ENCODE results near the gene RPTOR. TPM values are rescaled to one million over a fixed set of nuclear protein-coding genes. Genes with fewer than 3 reads are reported as not detected.

The RPTOR gene
- total RNA-seq, 2 experiments from 2014 or later, result 48.7 to 58.2 TPM

- no peak overlapping the region for H3K4me3 Mint-ChIP-seq
- ChIA-PET POLR2A (no interaction called here), CTCF (interaction anchor here (2.0 to 4.1 kb wide), 2 partner anchors 12 to 16 kb away, joined by 8 to 20 read pairs; no protein-coding TSS in a partner anchor)
- H3K9me3 Mint-ChIP-seq, result no peaks in the 10 kb centered on the region
- peak overlapping the region; percentile 67 for H3K27ac Mint-ChIP-seq
- no peaks in the 10 kb centered on the region for H3K27me3 Mint-ChIP-seq
- peaks cover 90% of the 10 kb centered on the region for H3K4me1 Mint-ChIP-seq
- H3K36me3 Mint-ChIP-seq (ENCODE audit: low read depth), result peaks cover 53% of the 10 kb centered on the region
- no peak for DNase-seq
Measured at GRCh38 chr17:80778716-80779115, 234.1 kb downstream of the RPTOR start.

DNA sequence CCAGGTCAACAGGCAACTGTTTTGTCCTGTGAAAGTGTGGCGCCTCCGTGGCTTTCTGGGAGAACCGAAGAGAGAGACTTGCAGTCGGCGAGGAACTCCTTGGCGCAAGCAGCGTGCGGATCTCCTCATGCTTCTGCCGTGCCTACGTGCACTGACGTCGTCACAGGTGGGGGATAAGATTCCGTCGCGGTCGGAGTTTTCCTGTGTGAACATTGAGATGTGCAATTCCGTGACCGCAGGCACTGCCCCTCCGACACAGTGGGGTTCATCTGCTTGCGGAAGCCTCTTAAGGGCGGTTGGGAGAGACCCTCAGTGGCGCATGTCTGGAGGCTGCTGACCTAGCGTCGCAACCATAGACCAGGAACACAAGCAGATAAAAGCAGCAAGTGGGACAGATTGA lies 234.7 kb downstream of the RPTOR start:
- Mint-ChIP-seq H3K4me3 (no peak overlapping the region), H3K27me3 (no peaks in the 10 kb centered on the region), H3K9me3 (no peaks in the 10 kb centered on the region), H3K36me3 (ENCODE audit: low read depth) (peaks cover 55% of the 10 kb centered on the region), H3K27ac (peak overlapping the region; percentile 67), H3K4me1 (peaks cover 89% of the 10 kb centered on the region)
- POLR2A ChIA-PET, result no interaction called here
- no peak for DNase-seq
- CTCF ChIA-PET, result interaction anchor here (2.0 to 4.1 kb wide), 2 partner anchors 12 to 16 kb away, joined by 8 to 20 read pairs; no protein-coding TSS in a partner anchor

DNA sequence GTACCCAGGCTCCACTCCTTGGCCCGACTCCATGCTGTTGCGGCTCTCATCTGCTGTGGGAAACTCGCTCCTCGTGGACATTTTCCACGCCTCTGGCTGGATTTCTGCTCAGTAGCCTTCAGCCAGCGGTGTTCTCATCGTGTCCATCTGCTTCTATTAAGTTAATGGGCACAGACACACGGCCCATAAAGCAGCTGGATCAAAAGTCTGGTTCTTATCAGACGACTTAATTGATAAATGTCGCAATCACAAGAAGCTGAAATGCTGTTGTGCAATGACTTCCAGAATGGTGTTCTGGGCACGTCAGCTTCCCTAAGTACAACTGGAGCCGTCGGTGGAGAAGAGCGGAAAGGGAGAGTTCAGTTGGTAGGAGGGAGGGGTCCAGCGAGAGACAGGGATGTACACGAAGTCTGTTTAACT lies 235.3 kb downstream of the RPTOR start:
- Mint-ChIP-seq H3K27ac (peak overlapping the region; percentile 94), H3K36me3 (ENCODE audit: low read depth) (peaks cover 52% of the 10 kb centered on the region), H3K4me1 (peaks cover 87% of the 10 kb centered on the region), H3K9me3 (no peaks in the 10 kb centered on the region), H3K27me3 (no peaks in the 10 kb centered on the region), H3K4me3 (peak overlapping the region; percentile 56)
- DNase-seq, result no peak
- POLR2A ChIA-PET, result no interaction called here
- CTCF ChIA-PET, result interaction anchor here (2.0 to 4.1 kb wide), 2 partner anchors 13 to 17 kb away, joined by 8 to 20 read pairs; no protein-coding TSS in a partner anchor

- H3K9me3 Mint-ChIP-seq, result no peaks in the 10 kb centered on the region
- peak overlapping the region; percentile 94 for H3K27ac Mint-ChIP-seq
- H3K4me1 Mint-ChIP-seq, result peaks cover 87% of the 10 kb centered on the region
- peak; percentile 53 for DNase-seq
- peak overlapping the region; percentile 56 for H3K4me3 Mint-ChIP-seq
- H3K36me3 Mint-ChIP-seq (ENCODE audit: low read depth), result peaks cover 52% of the 10 kb centered on the region
- CTCF ChIA-PET, result interaction anchor here (1.1 to 4.1 kb wide), 3 partner anchors 14 to 76 kb away, joined by 3 to 20 read pairs (median 4); no protein-coding TSS in a partner anchor
- no peaks in the 10 kb centered on the region for H3K27me3 Mint-ChIP-seq
- POLR2A ChIA-PET, result interaction anchor here (1.2 to 1.3 kb wide), 2 partner anchors 11 to 111 kb away, joined by 3 to 4 read pairs; no protein-coding TSS in a partner anchor
Measured at GRCh38 chr17:80780381-80781198, 236.0 kb downstream of the RPTOR start.

DNA sequence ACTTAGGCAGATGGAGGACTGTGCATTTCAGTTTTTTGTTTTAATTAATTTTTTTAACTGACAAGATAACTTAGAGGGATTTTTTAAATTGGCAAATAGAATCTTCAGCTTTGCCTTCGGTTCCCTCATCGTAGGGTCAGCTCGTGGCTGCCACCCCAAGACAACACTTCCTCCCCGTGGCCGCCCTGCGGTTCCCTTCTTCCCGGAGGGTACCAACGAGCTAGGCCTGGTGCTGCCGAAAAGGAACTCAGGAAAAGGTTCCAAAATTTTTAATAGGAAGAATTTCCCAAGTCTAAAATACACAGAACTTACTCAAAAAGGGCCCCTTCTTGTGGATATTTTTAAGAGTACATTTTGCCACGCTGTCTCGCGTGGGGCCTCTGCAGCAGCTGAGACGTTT lies 236.6 kb downstream of the RPTOR start:
- Mint-ChIP-seq H3K36me3 (ENCODE audit: low read depth) (peaks cover 54% of the 10 kb centered on the region), H3K4me3 (peak overlapping the region; percentile 56), H3K27me3 (no peaks in the 10 kb centered on the region), H3K4me1 (peaks cover 92% of the 10 kb centered on the region), H3K27ac (peak overlapping the region; percentile 94), H3K9me3 (no peaks in the 10 kb centered on the region)
- DNase-seq, result no peak
- CTCF ChIA-PET, result interaction anchor here (0.9 to 4.1 kb wide), 6 partner anchors 9 to 75 kb away, joined by 3 to 20 read pairs (median 4); no protein-coding TSS in a partner anchor
- POLR2A ChIA-PET, result interaction anchor here (1.2 to 1.3 kb wide), 2 partner anchors 10 to 111 kb away, joined by 3 to 4 read pairs; no protein-coding TSS in a partner anchor

GRCh38 chr17:80781807-80782277 lies 237.2 kb downstream of the RPTOR start:
- ChIA-PET CTCF (interaction anchor here (0.8 to 1.8 kb wide), 6 partner anchors 9 to 75 kb away, joined by 3 to 6 read pairs (median 4); no protein-coding TSS in a partner anchor), POLR2A (interaction anchor here (1.2 to 1.3 kb wide), 2 partner anchors 10 to 110 kb away, joined by 3 to 4 read pairs; no protein-coding TSS in a partner anchor)
- Mint-ChIP-seq H3K4me1 (peaks cover 93% of the 10 kb centered on the region), H3K27me3 (no peaks in the 10 kb centered on the region), H3K36me3 (ENCODE audit: low read depth) (peaks cover 54% of the 10 kb centered on the region), H3K27ac (peak overlapping the region; percentile 94), H3K4me3 (peak overlapping the region; percentile 13), H3K9me3 (no peaks in the 10 kb centered on the region)
- DNase-seq, result no peak

- peak overlapping the region; percentile 91 for H3K27ac Mint-ChIP-seq
- ChIA-PET CTCF (interaction anchor here (0.9 to 1.8 kb wide), 4 partner anchors 8 to 117 kb away, joined by 3 to 6 read pairs (median 3); no protein-coding TSS in a partner anchor), POLR2A (interaction anchor here (0.6 to 1.2 kb wide), 4 partner anchors 8 to 140 kb away, joined by 3 to 6 read pairs (median 4); no protein-coding TSS in a partner anchor)
- DNase-seq, result peak; percentile 79
- H3K36me3 Mint-ChIP-seq (ENCODE audit: low read depth), result peaks cover 54% of the 10 kb centered on the region
- H3K9me3 Mint-ChIP-seq, result peaks cover 9% of the 10 kb centered on the region
- peak overlapping the region; percentile 48 for H3K4me3 Mint-ChIP-seq
- peaks cover 93% of the 10 kb centered on the region for H3K4me1 Mint-ChIP-seq
- no peaks in the 10 kb centered on the region for H3K27me3 Mint-ChIP-seq
Measured at GRCh38 chr17:80782536-80783427, 238.1 kb downstream of the RPTOR start.

GRCh38 chr17:80783486-80783885 lies 238.8 kb downstream of the RPTOR start:
- H3K27me3 Mint-ChIP-seq, result no peaks in the 10 kb centered on the region
- H3K4me3 Mint-ChIP-seq, result peak overlapping the region; percentile 48
- H3K4me1 Mint-ChIP-seq, result peaks cover 93% of the 10 kb centered on the region
- ChIA-PET POLR2A (interaction anchor here (0.6 to 1.2 kb wide), 5 partner anchors 9 to 140 kb away, joined by 3 to 6 read pairs (median 4); no protein-coding TSS in a partner anchor), CTCF (interaction anchor here (1.0 to 1.3 kb wide), 2 partner anchors 20 to 116 kb away, joined by 3 read pairs; no protein-coding TSS in a partner anchor)
- peaks cover 11% of the 10 kb centered on the region for H3K9me3 Mint-ChIP-seq
- H3K27ac Mint-ChIP-seq, result peak overlapping the region; percentile 91
- no peak for DNase-seq
- peaks cover 52% of the 10 kb centered on the region for H3K36me3 Mint-ChIP-seq (ENCODE audit: low read depth)

DNA sequence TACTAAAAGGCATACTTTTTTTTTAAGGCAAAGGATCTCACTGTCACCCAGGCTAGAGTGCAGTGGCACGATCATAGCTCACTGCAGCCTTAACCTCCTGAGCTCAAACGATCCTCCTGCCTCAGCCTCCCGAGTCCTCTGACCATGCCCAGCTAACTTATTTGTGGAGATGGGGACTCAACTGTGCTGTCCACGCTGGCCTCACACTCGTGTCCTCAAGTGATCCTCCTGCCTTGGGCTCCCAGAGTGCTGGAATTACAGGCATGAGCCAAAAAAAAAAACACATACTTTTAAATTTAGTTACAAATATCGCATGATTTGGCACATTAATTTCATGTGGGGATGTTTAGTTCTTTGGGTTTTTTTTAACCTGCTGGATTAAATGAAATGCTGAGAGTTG lies 239.3 kb downstream of the RPTOR start:
- H3K36me3 Mint-ChIP-seq (ENCODE audit: low read depth), result peaks cover 50% of the 10 kb centered on the region
- peaks cover 93% of the 10 kb centered on the region for H3K4me1 Mint-ChIP-seq
- H3K27ac Mint-ChIP-seq, result peak overlapping the region; percentile 91
- CTCF ChIA-PET, result interaction anchor here (1.0 to 1.3 kb wide), 2 partner anchors 10 to 21 kb away, joined by 3 to 5 read pairs; no protein-coding TSS in a partner anchor
- no peak overlapping the region for H3K4me3 Mint-ChIP-seq
- POLR2A ChIA-PET, result interaction anchor here (0.6 to 1.2 kb wide), 6 partner anchors 9 to 109 kb away, joined by 3 to 6 read pairs (median 4); no protein-coding TSS in a partner anchor
- H3K9me3 Mint-ChIP-seq, result peaks cover 11% of the 10 kb centered on the region
- no peak for DNase-seq
- no peaks in the 10 kb centered on the region for H3K27me3 Mint-ChIP-seq

DNA sequence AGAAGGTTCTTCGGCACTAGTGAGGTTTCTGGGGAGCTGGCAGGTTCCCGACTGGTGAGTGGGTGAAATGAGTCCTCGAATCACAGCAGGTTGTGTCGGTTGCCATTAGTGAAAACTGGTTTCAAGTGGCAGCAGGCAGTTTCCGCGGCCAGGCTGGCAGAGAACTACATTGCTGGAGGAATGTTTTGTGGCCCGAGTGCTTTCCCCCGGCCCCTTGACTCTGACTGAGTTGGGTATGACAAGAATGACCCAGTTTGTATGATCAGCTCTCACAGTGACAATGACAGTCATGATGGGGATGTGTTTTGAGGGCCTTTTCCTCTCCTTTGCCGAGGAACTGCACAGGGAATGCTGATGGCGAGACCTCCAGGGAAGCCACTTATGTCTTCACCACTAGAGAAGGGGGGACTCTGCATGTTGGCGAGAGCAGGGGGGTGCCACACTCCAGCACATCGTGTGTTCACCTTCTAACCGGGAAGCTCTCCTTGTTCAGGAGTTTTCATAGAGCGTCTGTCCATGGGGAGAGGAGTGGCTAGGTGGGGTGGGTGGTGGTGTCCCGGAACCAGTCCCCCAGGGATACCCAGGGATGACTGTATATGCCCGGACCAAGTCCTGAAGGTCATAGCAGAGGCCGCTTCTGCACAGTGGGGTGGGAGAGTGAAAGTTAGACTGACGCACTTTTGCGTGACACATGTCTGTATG lies 241.0 kb downstream of the RPTOR start:
- Mint-ChIP-seq H3K36me3 (ENCODE audit: low read depth) (peaks cover 50% of the 10 kb centered on the region), H3K9me3 (peaks cover 11% of the 10 kb centered on the region), H3K27ac (peak overlapping the region; percentile 90), H3K4me3 (no peak overlapping the region), H3K4me1 (peaks cover 93% of the 10 kb centered on the region), H3K27me3 (no peaks in the 10 kb centered on the region)
- ChIA-PET CTCF (interaction anchor here (0.5 to 1.6 kb wide), 6 partner anchors 8 to 188 kb away, joined by 3 to 5 read pairs (median 4); no protein-coding TSS in a partner anchor), POLR2A (interaction anchor here (0.6 kb wide), 1 partner anchor 47 kb away, joined by 3 read pairs; no protein-coding TSS in a partner anchor)
- peak; percentile 29 for DNase-seq

DNA sequence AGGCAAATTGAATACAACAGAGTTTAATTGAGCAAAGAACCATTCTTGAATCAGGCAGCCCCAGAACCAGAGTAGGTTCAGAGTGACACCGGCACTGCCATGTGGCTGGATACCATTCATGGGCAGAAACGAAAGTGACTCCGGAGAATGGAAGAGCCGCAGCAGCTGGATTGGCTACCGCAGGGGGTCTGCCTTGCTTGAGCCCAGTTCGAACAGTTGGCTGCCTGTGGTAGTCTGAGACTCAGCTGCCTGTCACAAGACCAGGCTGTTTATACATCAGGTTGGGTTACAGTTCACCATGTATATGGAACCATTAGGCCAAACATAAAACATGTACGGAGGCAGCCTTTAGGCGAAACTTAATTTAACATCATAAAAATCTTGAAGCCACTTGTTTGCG lies 241.8 kb downstream of the RPTOR start:
- H3K36me3 Mint-ChIP-seq (ENCODE audit: low read depth), result peaks cover 54% of the 10 kb centered on the region
- peak overlapping the region; percentile 99 for H3K27ac Mint-ChIP-seq
- CTCF ChIA-PET, result interaction anchor here (0.8 to 1.6 kb wide), 2 partner anchors 28 to 118 kb away, joined by 3 to 4 read pairs; no protein-coding TSS in a partner anchor
- H3K4me1 Mint-ChIP-seq, result peaks cover 93% of the 10 kb centered on the region
- H3K4me3 Mint-ChIP-seq, result no peak overlapping the region
- H3K9me3 Mint-ChIP-seq, result peaks cover 11% of the 10 kb centered on the region
- POLR2A ChIA-PET, result no interaction called here
- H3K27me3 Mint-ChIP-seq, result no peaks in the 10 kb centered on the region
- no peak for DNase-seq

Data from activated CD4-positive, alpha-beta T cell treated with anti-CD3 and anti-CD28 coated beads, Interleukin-2, amount 10 ng/mL, durations not matched to agents 7 days and 5 days (primary cell).